ENCODE measurements around the gene PLEKHG3. TPM values are rescaled to one million over a fixed set of nuclear protein-coding genes. Genes with fewer than 3 reads are reported as not detected.

PLEKHG3 gene
- total RNA-seq, 6 experiments from 2014 or later, result 6.0 to 11.7 (median 9.2) TPM

GRCh38 chr14:64779472-64779871, 75.2 kb downstream of the PLEKHG3 start:
- no peaks in the 10 kb centered on the region; the same call in 1 of the 2 replicates for H3K36me3 Mint-ChIP-seq (ENCODE audit: low read depth)
- no peak for DNase-seq
- H3K27me3 Mint-ChIP-seq (ENCODE audit: insufficient read depth), result peaks cover 2% of the 10 kb centered on the region
- no peaks in the 10 kb centered on the region for H3K4me1 Mint-ChIP-seq (ENCODE audit: low read depth)
- H3K27ac Mint-ChIP-seq, result no peak overlapping the region
- H3K4me3 Mint-ChIP-seq, result no peak overlapping the region
- TF ChIP-seq CTCF (IDR thresholded peaks at IDR 0.05), result no peak
- H3K9me3 Mint-ChIP-seq, result no peaks in the 10 kb centered on the region

- Mint-ChIP-seq H3K36me3 (ENCODE audit: low read depth) (no peaks in the 10 kb centered on the region; the same call in 1 of the 2 replicates), H3K27ac (no peak overlapping the region), H3K27me3 (ENCODE audit: insufficient read depth) (no peaks in the 10 kb centered on the region; the same call in none of the 2 replicates), H3K4me3 (no peak overlapping the region), H3K9me3 (no peaks in the 10 kb centered on the region), H3K4me1 (ENCODE audit: low read depth) (peaks cover 11% of the 10 kb centered on the region; the same call in 1 of the 2 replicates)
- no peak for DNase-seq
- TF ChIP-seq CTCF (IDR thresholded peaks at IDR 0.05), result no peak
Measured at GRCh38 chr14:64782196-64782595, 78.0 kb downstream of the PLEKHG3 start.

- no peak for TF ChIP-seq CTCF (IDR thresholded peaks at IDR 0.05)
- no peak overlapping the region for H3K27ac Mint-ChIP-seq
- H3K4me3 Mint-ChIP-seq, result no peak overlapping the region
- DNase-seq, result no peak
- no peaks in the 10 kb centered on the region; the same call in 1 of the 2 replicates for H3K36me3 Mint-ChIP-seq (ENCODE audit: low read depth)
- H3K4me1 Mint-ChIP-seq (ENCODE audit: low read depth), result peaks cover 26% of the 10 kb centered on the region
- H3K27me3 Mint-ChIP-seq (ENCODE audit: insufficient read depth), result no peaks in the 10 kb centered on the region; the same call in none of the 2 replicates
- no peaks in the 10 kb centered on the region for H3K9me3 Mint-ChIP-seq
Measured at GRCh38 chr14:64784006-64784405, 79.8 kb downstream of the PLEKHG3 start.

GRCh38 chr14:64786296-64787149, 82.3 kb downstream of the PLEKHG3 start:
- H3K36me3 Mint-ChIP-seq (ENCODE audit: low read depth), result no peaks in the 10 kb centered on the region; the same call in 1 of the 2 replicates
- no peaks in the 10 kb centered on the region for H3K9me3 Mint-ChIP-seq
- DNase-seq, result no peak
- H3K4me1 Mint-ChIP-seq (ENCODE audit: low read depth), result peaks cover 36% of the 10 kb centered on the region
- no peak overlapping the region for H3K4me3 Mint-ChIP-seq
- peaks cover 2% of the 10 kb centered on the region for H3K27me3 Mint-ChIP-seq (ENCODE audit: insufficient read depth)
- TF ChIP-seq CTCF (IDR thresholded peaks at IDR 0.05), result no peak
- H3K27ac Mint-ChIP-seq, result no peak overlapping the region

GRCh38 chr14:64787619-64788018, 83.4 kb downstream of the PLEKHG3 start:
- no peak for TF ChIP-seq CTCF (IDR thresholded peaks at IDR 0.05)
- Mint-ChIP-seq H3K27ac (no peak overlapping the region), H3K4me1 (ENCODE audit: low read depth) (peaks cover 36% of the 10 kb centered on the region), H3K9me3 (no peaks in the 10 kb centered on the region), H3K4me3 (no peak overlapping the region), H3K27me3 (ENCODE audit: insufficient read depth) (peaks cover 2% of the 10 kb centered on the region), H3K36me3 (ENCODE audit: low read depth) (no peaks in the 10 kb centered on the region; the same call in 1 of the 2 replicates)
- DNase-seq, result no peak
